ENCODE data around the gene ABCA6.

- no peak for TF ChIP-seq CTCF (IDR thresholded peaks at IDR 0.05)
- TF ChIP-seq POLR2A (IDR thresholded peaks at IDR 0.05): no peak
Measured at GRCh38 chr17:69045646-69046045, 96.0 kb downstream of the ABCA6 start.
